Measurements from ENCODE around the gene PTPRT. TPM values are rescaled to one million over a fixed set of nuclear protein-coding genes. Genes with fewer than 3 reads are reported as not detected.

The PTPRT gene
- total RNA-seq, 1 donor from 2014 or later, result not detected

DNA sequence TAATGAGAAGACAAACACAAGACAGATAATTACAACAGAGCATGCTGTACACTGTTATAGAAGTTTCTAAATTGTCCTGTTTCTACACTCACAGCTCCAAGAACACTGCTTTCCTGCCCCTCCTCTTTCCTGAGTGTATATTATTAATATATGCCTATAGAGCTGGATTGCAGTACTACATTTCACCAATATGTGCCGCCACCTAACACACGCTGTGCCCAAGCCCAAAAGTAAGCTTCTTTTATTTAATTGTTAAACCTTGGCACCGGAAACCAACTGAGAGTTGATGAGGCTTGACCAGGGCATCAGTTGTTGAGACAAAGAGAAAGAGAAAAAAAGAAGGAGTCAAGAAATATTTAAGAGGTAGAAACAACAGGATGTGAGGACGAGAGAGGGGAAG is 16.0 kb upstream of the PTPRT start:
- H3K27me3 Mint-ChIP-seq (ENCODE audit: unreplicated experiment), result no peaks in the 10 kb centered on the region
- TF ChIP-seq, protein P1, sequence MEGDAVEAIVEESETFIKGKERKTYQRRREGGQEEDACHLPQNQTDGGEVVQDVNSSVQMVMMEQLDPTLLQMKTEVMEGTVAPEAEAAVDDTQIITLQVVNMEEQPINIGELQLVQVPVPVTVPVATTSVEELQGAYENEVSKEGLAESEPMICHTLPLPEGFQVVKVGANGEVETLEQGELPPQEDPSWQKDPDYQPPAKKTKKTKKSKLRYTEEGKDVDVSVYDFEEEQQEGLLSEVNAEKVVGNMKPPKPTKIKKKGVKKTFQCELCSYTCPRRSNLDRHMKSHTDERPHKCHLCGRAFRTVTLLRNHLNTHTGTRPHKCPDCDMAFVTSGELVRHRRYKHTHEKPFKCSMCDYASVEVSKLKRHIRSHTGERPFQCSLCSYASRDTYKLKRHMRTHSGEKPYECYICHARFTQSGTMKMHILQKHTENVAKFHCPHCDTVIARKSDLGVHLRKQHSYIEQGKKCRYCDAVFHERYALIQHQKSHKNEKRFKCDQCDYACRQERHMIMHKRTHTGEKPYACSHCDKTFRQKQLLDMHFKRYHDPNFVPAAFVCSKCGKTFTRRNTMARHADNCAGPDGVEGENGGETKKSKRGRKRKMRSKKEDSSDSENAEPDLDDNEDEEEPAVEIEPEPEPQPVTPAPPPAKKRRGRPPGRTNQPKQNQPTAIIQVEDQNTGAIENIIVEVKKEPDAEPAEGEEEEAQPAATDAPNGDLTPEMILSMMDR (IDR thresholded peaks at IDR 0.05), result no peak
- DNase-seq (ENCODE audit: extremely low spot score, unreplicated experiment), result no peak
- H3K27ac Mint-ChIP-seq (ENCODE audit: unreplicated experiment), result no peak overlapping the region
- no peaks in the 10 kb centered on the region for H3K36me3 Mint-ChIP-seq (ENCODE audit: unreplicated experiment)
- H3K9me3 Mint-ChIP-seq (ENCODE audit: unreplicated experiment), result peaks cover 26% of the 10 kb centered on the region
- no peaks in the 10 kb centered on the region for H3K4me1 Mint-ChIP-seq (ENCODE audit: unreplicated experiment)
- no peak overlapping the region for H3K4me3 Mint-ChIP-seq (ENCODE audit: unreplicated experiment)

DNA sequence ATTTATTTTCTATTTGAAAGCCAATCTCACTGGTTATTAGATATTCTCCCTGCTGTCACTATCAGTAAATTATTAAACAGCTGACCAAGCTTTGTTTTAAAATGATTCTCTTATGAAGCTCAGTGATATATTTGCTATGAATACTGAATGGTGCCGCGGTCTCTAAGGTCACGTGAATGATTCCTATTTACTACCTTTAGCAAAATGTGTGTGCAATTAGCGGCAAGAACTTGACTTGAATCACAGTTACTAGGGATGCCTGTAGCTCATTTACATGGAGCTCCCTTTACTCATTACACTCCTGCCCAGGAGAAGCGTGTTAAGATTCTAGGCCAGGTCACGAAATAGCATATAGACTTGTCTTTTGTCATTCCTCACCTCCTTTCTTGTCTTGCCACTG is 12.4 kb upstream of the PTPRT start:
- TF ChIP-seq, protein P1 (IDR thresholded peaks at IDR 0.05), result no peak
- no peaks in the 10 kb centered on the region for H3K27me3 Mint-ChIP-seq (ENCODE audit: unreplicated experiment)
- H3K36me3 Mint-ChIP-seq (ENCODE audit: unreplicated experiment), result no peaks in the 10 kb centered on the region
- DNase-seq (ENCODE audit: extremely low spot score, unreplicated experiment), result no peak
- H3K27ac Mint-ChIP-seq (ENCODE audit: unreplicated experiment), result no peak overlapping the region
- H3K9me3 Mint-ChIP-seq (ENCODE audit: unreplicated experiment), result peaks cover 17% of the 10 kb centered on the region
- H3K4me1 Mint-ChIP-seq (ENCODE audit: unreplicated experiment), result no peaks in the 10 kb centered on the region
- no peak overlapping the region for H3K4me3 Mint-ChIP-seq (ENCODE audit: unreplicated experiment)

DNA sequence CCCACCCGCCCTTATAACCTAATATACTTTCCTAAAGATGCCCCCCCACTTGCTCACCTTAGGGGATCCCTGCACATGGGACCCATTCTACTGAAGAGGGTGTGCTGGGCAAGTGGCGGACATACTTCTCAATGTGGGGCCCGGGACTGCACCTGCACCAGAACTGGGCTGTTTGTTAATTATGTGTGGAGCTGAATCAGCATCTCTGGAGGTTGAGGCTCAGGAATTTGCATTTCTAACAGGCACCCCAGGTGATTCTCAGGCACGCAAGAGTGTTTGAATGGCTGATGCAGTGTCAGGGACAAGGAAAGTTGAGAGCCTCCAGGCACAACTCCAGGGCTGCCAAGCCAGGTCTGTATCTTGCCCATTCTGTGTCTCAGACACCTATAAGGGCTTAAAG is 8.9 kb upstream of the PTPRT start:
- Mint-ChIP-seq H3K4me1 (ENCODE audit: unreplicated experiment) (no peaks in the 10 kb centered on the region), H3K27me3 (ENCODE audit: unreplicated experiment) (no peaks in the 10 kb centered on the region), H3K27ac (ENCODE audit: unreplicated experiment) (no peak overlapping the region), H3K4me3 (ENCODE audit: unreplicated experiment) (no peak overlapping the region), H3K9me3 (ENCODE audit: unreplicated experiment) (no peaks in the 10 kb centered on the region), H3K36me3 (ENCODE audit: unreplicated experiment) (no peaks in the 10 kb centered on the region)
- TF ChIP-seq, protein P1 (IDR thresholded peaks at IDR 0.05), result no peak
- no peak for DNase-seq (ENCODE audit: extremely low spot score, unreplicated experiment)

DNA sequence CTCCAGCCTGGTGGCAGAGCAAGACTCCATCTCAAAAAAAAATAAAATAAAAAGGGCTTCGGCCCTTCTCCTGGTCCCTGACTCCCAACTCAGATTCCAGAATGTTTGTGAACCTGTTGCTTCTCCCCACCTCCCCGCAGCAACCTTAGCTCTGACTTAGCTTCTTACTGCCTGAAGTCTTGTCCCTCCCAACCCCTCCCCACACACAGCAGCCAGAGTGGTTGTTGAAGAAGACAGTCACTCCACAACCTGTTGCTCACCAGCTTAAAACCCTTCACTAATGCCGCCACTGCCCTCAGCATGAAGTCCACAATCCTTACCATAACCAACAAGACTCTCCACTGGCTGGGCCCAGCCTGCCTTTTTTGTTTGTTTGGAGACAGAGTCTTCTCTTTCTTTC is 6.5 kb upstream of the PTPRT start:
- no peaks in the 10 kb centered on the region for H3K36me3 Mint-ChIP-seq (ENCODE audit: unreplicated experiment)
- peaks cover 6% of the 10 kb centered on the region for H3K27me3 Mint-ChIP-seq (ENCODE audit: unreplicated experiment)
- no peak for DNase-seq (ENCODE audit: extremely low spot score, unreplicated experiment)
- H3K4me3 Mint-ChIP-seq (ENCODE audit: unreplicated experiment), result no peak overlapping the region
- H3K27ac Mint-ChIP-seq (ENCODE audit: unreplicated experiment), result no peak overlapping the region
- TF ChIP-seq, protein P1 (IDR thresholded peaks at IDR 0.05), result no peak
- no peaks in the 10 kb centered on the region for H3K9me3 Mint-ChIP-seq (ENCODE audit: unreplicated experiment)
- no peaks in the 10 kb centered on the region for H3K4me1 Mint-ChIP-seq (ENCODE audit: unreplicated experiment)

DNA sequence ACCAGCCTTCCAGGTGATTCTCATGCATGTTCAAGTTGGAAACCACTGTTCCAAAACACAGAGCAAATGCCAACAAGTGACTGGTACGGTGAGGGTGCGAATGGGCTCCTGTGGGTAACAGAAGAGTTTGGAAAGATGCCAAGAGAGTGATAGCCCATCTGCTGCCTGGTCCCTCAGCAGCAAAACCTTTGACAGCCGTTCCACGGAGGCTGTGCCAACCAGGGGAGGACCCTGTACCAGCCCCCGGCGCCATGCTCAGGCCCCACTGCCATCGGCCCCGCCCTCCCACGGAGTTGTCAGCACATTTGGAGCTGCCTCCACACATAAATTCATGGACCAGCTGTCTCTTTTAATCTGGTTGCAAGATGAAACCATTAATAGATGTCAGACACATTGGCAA is 4.4 kb upstream of the PTPRT start:
- no peak overlapping the region for H3K4me3 Mint-ChIP-seq (ENCODE audit: unreplicated experiment)

More for the DNA sequence above, 4.4 kb upstream of the PTPRT start:
- Mint-ChIP-seq H3K36me3 (ENCODE audit: unreplicated experiment) (no peaks in the 10 kb centered on the region), H3K4me1 (ENCODE audit: unreplicated experiment) (peaks cover 2% of the 10 kb centered on the region), H3K9me3 (ENCODE audit: unreplicated experiment) (no peaks in the 10 kb centered on the region), H3K27me3 (ENCODE audit: unreplicated experiment) (peaks cover 18% of the 10 kb centered on the region), H3K27ac (ENCODE audit: unreplicated experiment) (no peak overlapping the region)
- TF ChIP-seq, protein P1 (IDR thresholded peaks at IDR 0.05), result no peak
- DNase-seq (ENCODE audit: extremely low spot score, unreplicated experiment), result no peak
